ENCODE data around the gene ADRA1B. TPM values are rescaled to one million over a fixed set of nuclear protein-coding genes. Genes with fewer than 3 reads are reported as not detected.

ADRA1B gene
- total and polyA plus RNA-seq, 10 of the 15 experiments (the other 5 are each of a cell fraction or from before 2014, with no cell fraction given) = 0.04 TPM; not detected in 9

DNA sequence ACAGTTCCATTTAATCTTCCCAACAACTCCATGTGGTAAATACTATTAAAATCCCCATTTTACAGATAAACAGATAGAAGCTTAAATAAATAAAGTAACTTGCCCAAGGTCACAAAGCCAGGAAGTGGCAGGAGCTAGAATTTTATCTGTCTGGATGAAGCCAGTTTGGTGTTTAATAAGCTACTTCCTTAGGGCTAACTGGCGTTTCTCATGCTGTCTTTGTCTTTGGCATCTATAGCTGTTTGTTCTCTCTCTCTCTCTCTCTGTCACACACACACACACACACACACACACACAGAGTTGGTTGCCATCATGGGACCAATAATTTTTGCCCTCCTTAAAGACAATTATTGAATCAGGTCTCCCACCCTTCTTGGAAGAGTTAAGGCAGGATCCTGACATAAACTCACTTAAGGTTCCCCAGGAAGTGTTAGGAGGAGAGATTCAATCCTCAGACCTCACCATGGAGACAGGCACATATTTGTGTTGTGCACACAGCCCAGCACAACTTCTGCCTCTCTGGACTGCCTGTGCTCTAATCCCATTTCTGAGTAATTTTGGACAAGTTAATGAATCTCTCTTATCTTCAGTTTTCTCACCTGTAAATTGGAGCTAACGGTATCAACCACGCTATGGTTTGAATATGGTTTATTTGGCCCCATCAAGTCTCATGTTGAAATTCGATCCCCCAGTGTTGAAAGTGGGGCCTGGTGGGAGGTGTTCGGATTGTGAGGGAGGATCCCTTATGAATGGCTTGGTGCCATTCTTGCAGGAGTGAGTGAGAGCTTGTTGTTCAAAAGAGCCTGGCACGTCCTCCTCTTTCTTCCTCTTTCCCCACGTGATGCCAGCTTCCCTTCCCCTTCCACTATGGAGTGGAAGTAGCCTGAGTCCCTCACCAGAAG, 8.3 kb upstream of the ADRA1B start:
- Histone ChIP-seq H3K79me2 (ENCODE audit: control insufficient read depth, insufficient read depth, low read length) (no peaks in the 10 kb centered on the region), H3K27me3 (replicated peaks in 1 of 2; ENCODE audit: control insufficient read depth in 2 of 2, insufficient read depth in 2 of 2, low read length in 1 of 2) (no peaks in the 10 kb centered on the region; a peak in 2 of 4 replicates), H3K4me3 (no peak overlapping the region), H4K20me1 (ENCODE audit: control insufficient read depth, insufficient read depth) (no peaks in the 10 kb centered on the region), H3K9me3 (replicated peaks; ENCODE audit: control insufficient read depth, insufficient read depth, low read length) (no peaks in the 10 kb centered on the region), H3K9ac (ENCODE audit: control insufficient read depth, insufficient read depth, low read length) (no peak overlapping the region), H3K27ac (ENCODE audit: control insufficient read depth, insufficient read depth) (no peak overlapping the region), H2AFZ (ENCODE audit: control insufficient read depth, low read depth, low read length) (no peak overlapping the region), H3K4me1 (ENCODE audit: control insufficient read depth, insufficient read depth, low read length) (no peaks in the 10 kb centered on the region), H3K4me2 (ENCODE audit: control insufficient read depth, insufficient read depth) (no peak overlapping the region), H3K36me3 (ENCODE audit: control insufficient read depth in 2 of 2, insufficient read depth in 2 of 2, low read length in 1 of 2) (no peaks in the 10 kb centered on the region)
- ChIA-PET CTCF (interaction anchor here (0.8 kb wide), 1 partner anchor 402 kb away, joined by 3 read pairs; no protein-coding TSS in a partner anchor), POLR2A (interaction anchor here (1.6 kb wide), 1 partner anchor 10 kb away, joined by 4 read pairs; no protein-coding TSS in a partner anchor), RAD21 (ENCODE audit: unreplicated experiment) (interaction anchor here (0.6 kb wide), 1 partner anchor 701 kb away, joined by 3 read pairs; no protein-coding TSS in a partner anchor), SMC1A (ENCODE audit: uncharacterized antibody, unreplicated experiment) (interaction anchor here (0.5 to 1.7 kb wide), 6 partner anchors 10 to 543 kb away, joined by 3 to 4 read pairs (median 3); no protein-coding TSS in a partner anchor)
- no peak for FAIRE-seq
- no peak for DNase-seq (ENCODE audit: low read depth, low spot score)
- in situ Hi-C loops (cut with MboI) (no loop called here), intact Hi-C loops (cut with micrococcal nuclease; ENCODE audit: unreplicated experiment) (no loop called here)
- WGBS (ENCODE audit: insufficient coverage, insufficient replicate concordance, low lambda C conversion rate, missing lambda C conversion rate) = 28% methylated on average over 7 of the region's 7 CpGs
- ATAC-seq = no peak
- TF ChIP-seq RFX5 (IDR thresholded peaks at IDR 0.05; ENCODE audit: low read depth, low read length) = no peak
- no peak for TF ChIP-seq IKZF1 (conservative IDR thresholded peaks at IDR 0.05)
- TF ChIP-seq FOS (IDR thresholded peaks at IDR 0.05; ENCODE audit: borderline replicate concordance, extremely low read depth, insufficient read length) = no peak
- TF ChIP-seq SIX5 (IDR thresholded peaks at IDR 0.05; ENCODE audit: low read depth, low read length, severe bottlenecking) = no peak
- TF ChIP-seq SMAD1 (IDR thresholded peaks at IDR 0.05; ENCODE audit: low read depth, partially characterized antibody) = no peak
- TF ChIP-seq, protein P1, sequence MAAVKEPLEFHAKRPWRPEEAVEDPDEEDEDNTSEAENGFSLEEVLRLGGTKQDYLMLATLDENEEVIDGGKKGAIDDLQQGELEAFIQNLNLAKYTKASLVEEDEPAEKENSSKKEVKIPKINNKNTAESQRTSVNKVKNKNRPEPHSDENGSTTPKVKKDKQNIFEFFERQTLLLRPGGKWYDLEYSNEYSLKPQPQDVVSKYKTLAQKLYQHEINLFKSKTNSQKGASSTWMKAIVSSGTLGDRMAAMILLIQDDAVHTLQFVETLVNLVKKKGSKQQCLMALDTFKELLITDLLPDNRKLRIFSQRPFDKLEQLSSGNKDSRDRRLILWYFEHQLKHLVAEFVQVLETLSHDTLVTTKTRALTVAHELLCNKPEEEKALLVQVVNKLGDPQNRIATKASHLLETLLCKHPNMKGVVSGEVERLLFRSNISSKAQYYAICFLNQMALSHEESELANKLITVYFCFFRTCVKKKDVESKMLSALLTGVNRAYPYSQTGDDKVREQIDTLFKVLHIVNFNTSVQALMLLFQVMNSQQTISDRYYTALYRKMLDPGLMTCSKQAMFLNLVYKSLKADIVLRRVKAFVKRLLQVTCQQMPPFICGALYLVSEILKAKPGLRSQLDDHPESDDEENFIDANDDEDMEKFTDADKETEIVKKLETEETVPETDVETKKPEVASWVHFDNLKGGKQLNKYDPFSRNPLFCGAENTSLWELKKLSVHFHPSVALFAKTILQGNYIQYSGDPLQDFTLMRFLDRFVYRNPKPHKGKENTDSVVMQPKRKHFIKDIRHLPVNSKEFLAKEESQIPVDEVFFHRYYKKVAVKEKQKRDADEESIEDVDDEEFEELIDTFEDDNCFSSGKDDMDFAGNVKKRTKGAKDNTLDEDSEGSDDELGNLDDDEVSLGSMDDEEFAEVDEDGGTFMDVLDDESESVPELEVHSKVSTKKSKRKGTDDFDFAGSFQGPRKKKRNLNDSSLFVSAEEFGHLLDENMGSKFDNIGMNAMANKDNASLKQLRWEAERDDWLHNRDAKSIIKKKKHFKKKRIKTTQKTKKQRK (IDR thresholded peaks at IDR 0.05; ENCODE audit: low read depth, low read length) = no peak
- TF ChIP-seq, protein P2, sequence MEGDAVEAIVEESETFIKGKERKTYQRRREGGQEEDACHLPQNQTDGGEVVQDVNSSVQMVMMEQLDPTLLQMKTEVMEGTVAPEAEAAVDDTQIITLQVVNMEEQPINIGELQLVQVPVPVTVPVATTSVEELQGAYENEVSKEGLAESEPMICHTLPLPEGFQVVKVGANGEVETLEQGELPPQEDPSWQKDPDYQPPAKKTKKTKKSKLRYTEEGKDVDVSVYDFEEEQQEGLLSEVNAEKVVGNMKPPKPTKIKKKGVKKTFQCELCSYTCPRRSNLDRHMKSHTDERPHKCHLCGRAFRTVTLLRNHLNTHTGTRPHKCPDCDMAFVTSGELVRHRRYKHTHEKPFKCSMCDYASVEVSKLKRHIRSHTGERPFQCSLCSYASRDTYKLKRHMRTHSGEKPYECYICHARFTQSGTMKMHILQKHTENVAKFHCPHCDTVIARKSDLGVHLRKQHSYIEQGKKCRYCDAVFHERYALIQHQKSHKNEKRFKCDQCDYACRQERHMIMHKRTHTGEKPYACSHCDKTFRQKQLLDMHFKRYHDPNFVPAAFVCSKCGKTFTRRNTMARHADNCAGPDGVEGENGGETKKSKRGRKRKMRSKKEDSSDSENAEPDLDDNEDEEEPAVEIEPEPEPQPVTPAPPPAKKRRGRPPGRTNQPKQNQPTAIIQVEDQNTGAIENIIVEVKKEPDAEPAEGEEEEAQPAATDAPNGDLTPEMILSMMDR (IDR thresholded peaks at IDR 0.05 in 2 of 3, conservative IDR thresholded peaks at IDR 0.05 in 1 of 3; ENCODE audit: control insufficient read depth in 2 of 3, extremely low read depth in 1 of 3, insufficient read depth in 1 of 3, low read depth in 3 of 3, low read length in 3 of 3) = no peak
- no peak for TF ChIP-seq TCF12 (IDR thresholded peaks at IDR 0.05; ENCODE audit: low read depth, low read length)
- no peak for TF ChIP-seq HDGF (IDR thresholded peaks at IDR 0.05)
- TF ChIP-seq GABPA (IDR thresholded peaks at IDR 0.05; ENCODE audit: low read depth) = no peak
- no TSS peak for BruUV-seq (replicated peaks)
